Mesendoderm (in vitro differentiated cells): Measurements from ENCODE around the gene NLGN4Y.
A peak's percentile ranks its signal among the peaks of the same experiment; 100 is the strongest.

Experiments
- DNase-seq: peaks from one replicate; pipeline ENCODE4 v3.0.0; 2013
- H2AK5ac ChIP-seq: 2 replicates; pipeline ENCODE4 v1.6.1; 2013; ENCODE audit warnings: low read length, inconsistent platforms
- H2BK120ac ChIP-seq: 2 replicates; pipeline ENCODE4 v1.6.1; 2013; ENCODE audit warnings: low read depth, mild to moderate bottlenecking, low read length, moderate library complexity, mixed read lengths
- H2BK15ac ChIP-seq: replicated peaks from 2 replicates; pipeline ENCODE4 v1.6.1; 2013; ENCODE audit warnings: low read depth, mild to moderate bottlenecking, moderate library complexity
- H2BK5ac ChIP-seq: 2 replicates; pipeline ENCODE4 v1.6.1; 2013; ENCODE audit warnings: low read length, inconsistent platforms
- H3K18ac ChIP-seq: 2 replicates; pipeline ENCODE4 v1.6.1; 2013; ENCODE audit warnings: mild to moderate bottlenecking, low read length, mixed read lengths
- H3K23ac ChIP-seq: one replicate; pipeline ENCODE4 v1.6.1; 2013; ENCODE audit warnings: low read length
- H3K27ac ChIP-seq: 2 replicates; pipeline ENCODE4 v1.5.1; 2013; ENCODE audit warnings: low read depth, mild to moderate bottlenecking, inconsistent platforms, low read length, moderate library complexity
- H3K27me3 ChIP-seq: 2 replicates; pipeline ENCODE4 v1.6.1; 2013; ENCODE audit warnings: low read length, control low read depth, mild to moderate bottlenecking, inconsistent platforms; ENCODE audit not compliant: insufficient read depth, poor library complexity
- H3K36me3 ChIP-seq: 2 replicates; pipeline ENCODE4 v1.6.1; 2013; ENCODE audit warnings: low read length, inconsistent platforms; ENCODE audit not compliant: control insufficient read depth, insufficient read depth
- H3K4ac ChIP-seq: one replicate; pipeline ENCODE4 v1.6.1; 2013; ENCODE audit warnings: low read depth, mild to moderate bottlenecking, low read length, moderate library complexity
- H3K4me1 ChIP-seq: 2 replicates; pipeline ENCODE4 v1.6.1; 2013; ENCODE audit warnings: low read depth, low read length, inconsistent platforms; ENCODE audit not compliant: control insufficient read depth
- H3K4me2 ChIP-seq: 2 replicates; pipeline ENCODE4 v1.6.1; 2013; ENCODE audit warnings: low read length
- H3K4me3 ChIP-seq: 2 replicates; pipeline ENCODE4 v1.5.1; 2013; ENCODE audit warnings: mild to moderate bottlenecking, low read length
- H3K56ac ChIP-seq: one replicate; pipeline ENCODE4 v1.6.1; 2013; ENCODE audit warnings: low read length
- H3K79me1 ChIP-seq: 2 replicates; pipeline ENCODE4 v1.6.1; 2013; ENCODE audit warnings: low read length, inconsistent platforms
- H3K79me2 ChIP-seq: 2 replicates; pipeline ENCODE4 v1.6.1; 2013; ENCODE audit warnings: mild to moderate bottlenecking, low read length; ENCODE audit not compliant: control insufficient read depth, insufficient read depth
- H3K9ac ChIP-seq: 2 replicates; pipeline ENCODE4 v1.6.1; 2013; ENCODE audit warnings: low read length, inconsistent platforms
- H4K5ac ChIP-seq: one replicate; pipeline ENCODE4 v1.6.1; 2013; ENCODE audit warnings: low read length
- H4K8ac ChIP-seq: one replicate; pipeline ENCODE4 v1.6.1; 2013; ENCODE audit warnings: low read depth, mild to moderate bottlenecking, control low read depth, low read length, moderate library complexity
- WGBS: extraction: QIAGEN DNeasy Blood & Tissue Kit; methylation state at CpG from one replicate; pipeline ENCODE4 v1.1.7; 2013; ENCODE audit warnings: low lambda C conversion rate, missing lambda C conversion rate; ENCODE audit not compliant: insufficient coverage; ENCODE audit errors: extremely low coverage; 5-methylcytosine and 5-hydroxymethylcytosine counted together

NLGN4Y gene

DNA sequence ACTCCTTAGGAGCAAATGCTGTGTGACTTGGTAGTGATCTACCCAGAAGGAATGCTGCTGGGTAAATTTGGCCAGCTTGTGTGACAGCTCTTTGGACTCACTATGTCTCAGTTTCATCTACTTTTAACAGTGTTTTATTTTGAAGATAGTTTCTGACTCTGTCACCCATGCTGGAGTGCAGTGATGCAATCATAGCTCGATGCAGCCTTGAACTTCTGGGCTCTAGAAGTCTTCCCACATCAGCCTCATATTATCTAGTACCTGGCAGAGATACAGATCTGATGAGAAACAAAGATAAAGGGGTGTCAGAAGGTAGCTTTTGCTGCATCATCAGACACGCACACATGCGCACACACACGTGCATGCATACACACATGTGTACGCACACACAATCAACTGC lies 19.2 kb downstream of the NLGN4Y start:
- H3K23ac ChIP-seq: no peak overlapping the region
- no peak overlapping the region for H3K9ac ChIP-seq
- no peaks in the 10 kb centered on the region for H3K4me1 ChIP-seq
- no peak overlapping the region for H2BK120ac ChIP-seq
- H3K4me2 ChIP-seq: no peak overlapping the region
- H2AK5ac ChIP-seq: no peak overlapping the region
- H2BK5ac ChIP-seq: no peak overlapping the region
- H3K79me1 ChIP-seq: no peaks in the 10 kb centered on the region
- no peak overlapping the region for H3K18ac ChIP-seq
- no peak for DNase-seq
- H3K79me2 ChIP-seq: peaks cover 57% of the 10 kb centered on the region
- no CpG with 5 or more reads among the region's 5 CpGs for WGBS
- no peak overlapping the region for H4K5ac ChIP-seq
- H3K27me3 ChIP-seq: no peaks in the 10 kb centered on the region
- no peak overlapping the region for H3K4ac ChIP-seq
- H3K36me3 ChIP-seq: no peaks in the 10 kb centered on the region
- no peak overlapping the region for H2BK15ac ChIP-seq
- H3K56ac ChIP-seq: no peak overlapping the region
- H3K27ac ChIP-seq: no peak overlapping the region
- no peak overlapping the region for H3K4me3 ChIP-seq
- no peak overlapping the region for H4K8ac ChIP-seq

DNA sequence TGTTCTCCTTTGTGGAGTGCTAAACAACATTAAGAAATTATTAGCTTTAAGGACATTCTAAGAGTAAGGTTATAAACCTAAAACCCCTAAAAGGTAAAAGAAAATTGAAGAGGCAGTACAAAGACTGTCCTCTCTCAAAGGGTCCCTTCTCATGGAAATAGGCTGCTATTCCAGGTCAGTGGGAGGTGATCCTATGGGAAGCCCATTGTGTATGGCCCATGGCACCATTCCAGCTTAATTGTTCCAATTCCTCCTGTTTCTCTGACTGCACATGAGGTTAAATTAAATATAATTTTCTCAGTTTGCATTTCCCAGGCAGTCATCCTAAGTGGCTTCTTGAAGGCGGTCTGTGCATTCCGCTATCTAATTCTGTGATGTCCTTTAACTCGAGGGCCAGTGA lies 57.0 kb downstream of the NLGN4Y start:
- Histone ChIP-seq H4K8ac (no peak overlapping the region), H3K56ac (no peak overlapping the region), H2BK5ac (no peak overlapping the region), H2AK5ac (no peak overlapping the region), H3K4me2 (no peak overlapping the region), H3K4me1 (no peaks in the 10 kb centered on the region), H3K79me1 (no peaks in the 10 kb centered on the region), H3K9ac (no peak overlapping the region), H2BK120ac (no peak overlapping the region), H2BK15ac (no peak overlapping the region), H3K27me3 (no peaks in the 10 kb centered on the region), H3K36me3 (no peaks in the 10 kb centered on the region), H3K18ac (no peak overlapping the region), H4K5ac (no peak overlapping the region), H3K4ac (no peak overlapping the region), H3K23ac (no peak overlapping the region), H3K27ac (no peak overlapping the region), H3K79me2 (peaks cover 59% of the 10 kb centered on the region), H3K4me3 (no peak overlapping the region)
- no CpG with 5 or more reads among the region's 3 CpGs for whole genome bisulfite sequencing
- DNase-seq: no peak

DNA sequence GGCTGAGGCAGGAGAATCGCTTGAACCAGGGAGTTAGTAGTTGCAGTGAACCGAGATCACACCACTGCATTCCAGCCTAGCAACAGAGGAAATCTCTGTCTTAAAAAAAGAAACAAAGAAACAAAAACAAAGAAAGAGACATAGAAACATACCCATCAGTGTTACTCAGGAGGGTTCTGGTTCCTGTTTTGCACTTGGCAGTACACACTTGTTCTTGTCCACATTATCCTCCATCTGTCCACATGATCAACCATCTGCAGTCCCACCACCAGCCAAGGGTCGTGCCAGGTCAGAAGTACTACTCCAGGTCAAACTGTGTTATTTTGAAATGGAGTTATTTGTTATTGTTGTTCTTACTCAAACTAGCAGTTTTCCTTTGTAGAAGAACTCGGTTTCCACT lies 62.4 kb downstream of the NLGN4Y start:
- Histone ChIP-seq H3K27me3 (no peaks in the 10 kb centered on the region), H4K8ac (no peak overlapping the region), H4K5ac (no peak overlapping the region), H2AK5ac (no peak overlapping the region), H2BK15ac (no peak overlapping the region), H3K79me2 (peaks cover 53% of the 10 kb centered on the region), H3K18ac (no peak overlapping the region), H2BK5ac (no peak overlapping the region), H3K27ac (no peak overlapping the region), H3K23ac (no peak overlapping the region), H2BK120ac (no peak overlapping the region), H3K4ac (no peak overlapping the region), H3K4me2 (no peak overlapping the region), H3K4me3 (no peak overlapping the region), H3K56ac (no peak overlapping the region), H3K36me3 (no peaks in the 10 kb centered on the region), H3K9ac (no peak overlapping the region), H3K79me1 (no peaks in the 10 kb centered on the region), H3K4me1 (no peaks in the 10 kb centered on the region)
- WGBS: no CpG with 5 or more reads among the region's 4 CpGs
- DNase-seq: no peak

DNA sequence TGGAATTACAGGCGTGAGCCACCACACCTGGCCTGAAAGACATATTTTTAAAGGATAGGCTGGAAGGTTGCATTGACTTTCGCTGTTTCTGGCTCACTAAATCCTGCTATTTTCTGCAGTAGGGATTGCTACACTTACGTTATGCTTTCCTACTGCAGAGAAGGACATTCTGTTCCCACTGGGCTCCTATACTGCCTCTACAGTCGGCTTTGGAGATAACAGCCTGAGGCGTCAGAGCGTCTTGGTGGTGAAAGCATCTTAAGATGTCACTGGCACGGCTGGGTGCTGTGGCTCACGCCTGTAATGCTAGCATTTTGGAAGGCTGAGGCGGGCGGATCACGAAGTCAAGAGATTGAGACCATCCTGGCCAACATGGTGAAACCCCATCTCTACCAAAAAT lies 77.0 kb downstream of the NLGN4Y start:
- H2BK120ac ChIP-seq: no peak overlapping the region
- H3K23ac ChIP-seq: no peak overlapping the region
- no peak overlapping the region for H3K4ac ChIP-seq
- no peak overlapping the region for H2BK15ac ChIP-seq
- H3K4me2 ChIP-seq: no peak overlapping the region
- H3K79me1 ChIP-seq: no peaks in the 10 kb centered on the region
- H3K56ac ChIP-seq: no peak overlapping the region
- no peaks in the 10 kb centered on the region for H3K4me1 ChIP-seq
- no peak overlapping the region for H3K18ac ChIP-seq
- no peak overlapping the region for H2BK5ac ChIP-seq
- no peak overlapping the region for H3K27ac ChIP-seq
- H3K79me2 ChIP-seq: peaks cover 32% of the 10 kb centered on the region
- no peak overlapping the region for H4K8ac ChIP-seq
- H3K9ac ChIP-seq: no peak overlapping the region
- H3K4me3 ChIP-seq: no peak overlapping the region
- no peaks in the 10 kb centered on the region for H3K27me3 ChIP-seq
- H2AK5ac ChIP-seq: no peak overlapping the region
- WGBS: no CpG with 5 or more reads among the region's 11 CpGs
- no peak overlapping the region for H4K5ac ChIP-seq
- peak; percentile 71 for DNase-seq
- H3K36me3 ChIP-seq: no peaks in the 10 kb centered on the region

DNA sequence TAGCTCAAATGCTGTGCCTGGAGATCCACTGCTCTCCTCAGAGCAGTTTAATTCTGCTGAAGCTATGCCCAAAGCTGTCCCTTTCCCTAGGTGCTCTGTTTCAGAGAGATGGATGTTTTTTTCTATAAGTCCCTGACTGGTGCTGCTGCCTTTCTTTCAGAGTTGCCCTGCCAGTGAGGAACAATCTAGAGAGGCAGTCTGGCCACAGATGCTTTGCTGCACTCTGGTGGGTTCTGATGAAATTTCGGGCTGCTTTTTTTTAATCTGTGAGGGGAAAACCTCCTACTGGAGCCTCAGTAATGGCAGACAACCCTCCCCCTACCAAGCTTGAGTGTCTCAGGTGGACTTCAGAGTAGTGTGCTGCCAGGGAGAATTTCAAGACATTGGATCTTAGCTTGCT lies 93.3 kb downstream of the NLGN4Y start:
- Histone ChIP-seq H2AK5ac (no peak overlapping the region), H2BK120ac (no peak overlapping the region), H3K79me1 (peaks cover 1% of the 10 kb centered on the region), H3K56ac (peak overlapping the region; percentile 15), H3K27ac (no peak overlapping the region), H3K79me2 (peaks cover 49% of the 10 kb centered on the region), H4K8ac (no peak overlapping the region), H2BK15ac (no peak overlapping the region), H3K36me3 (no peaks in the 10 kb centered on the region), H3K4me2 (no peak overlapping the region), H3K27me3 (no peaks in the 10 kb centered on the region), H4K5ac (no peak overlapping the region), H3K18ac (no peak overlapping the region), H3K9ac (no peak overlapping the region), H3K4me1 (no peaks in the 10 kb centered on the region), H3K4me3 (no peak overlapping the region), H3K4ac (no peak overlapping the region), H2BK5ac (no peak overlapping the region), H3K23ac (no peak overlapping the region)
- WGBS: no CpG with 5 or more reads among the region's 1 CpG
- DNase-seq: peak; percentile 59

DNA sequence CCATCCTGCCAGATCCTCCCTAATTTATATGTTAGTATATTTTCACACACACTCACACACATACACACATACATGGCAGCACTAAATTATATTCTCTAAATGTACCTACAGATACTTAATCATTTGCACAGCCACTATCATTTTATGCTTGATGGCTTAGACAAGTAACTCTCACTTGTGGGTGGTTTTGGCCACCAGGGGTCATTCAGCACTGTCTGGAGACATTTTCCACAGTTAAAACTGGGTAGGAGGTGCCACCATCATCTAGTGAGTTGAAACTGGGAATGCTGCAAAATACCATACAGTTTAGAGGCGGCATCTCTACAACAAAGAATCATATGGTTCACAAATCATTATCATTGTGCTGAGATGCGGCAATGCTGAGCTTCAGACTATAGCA lies 94.2 kb downstream of the NLGN4Y start:
- Histone ChIP-seq H2BK5ac (no peak overlapping the region), H3K23ac (no peak overlapping the region), H2BK15ac (no peak overlapping the region), H3K4me2 (no peak overlapping the region), H2AK5ac (no peak overlapping the region), H3K36me3 (no peaks in the 10 kb centered on the region), H3K4me3 (no peak overlapping the region), H3K4ac (no peak overlapping the region), H3K79me2 (peaks cover 40% of the 10 kb centered on the region), H4K5ac (no peak overlapping the region), H3K9ac (no peak overlapping the region), H3K79me1 (peaks cover 1% of the 10 kb centered on the region), H3K27ac (no peak overlapping the region), H3K4me1 (no peaks in the 10 kb centered on the region), H3K56ac (no peak overlapping the region), H3K18ac (no peak overlapping the region), H4K8ac (no peak overlapping the region), H2BK120ac (no peak overlapping the region), H3K27me3 (no peaks in the 10 kb centered on the region)
- WGBS: no CpG with 5 or more reads among the region's 2 CpGs
- peak; percentile 12 for DNase-seq
